Midbrain (tissue), 1 donor: Measurements from ENCODE around the gene CRY1.

Source experiments
- DNase-seq: peaks from one replicate; lab custom pipeline; 2025; lab: John Stamatoyannopoulos, UW

CRY1 gene

DNA sequence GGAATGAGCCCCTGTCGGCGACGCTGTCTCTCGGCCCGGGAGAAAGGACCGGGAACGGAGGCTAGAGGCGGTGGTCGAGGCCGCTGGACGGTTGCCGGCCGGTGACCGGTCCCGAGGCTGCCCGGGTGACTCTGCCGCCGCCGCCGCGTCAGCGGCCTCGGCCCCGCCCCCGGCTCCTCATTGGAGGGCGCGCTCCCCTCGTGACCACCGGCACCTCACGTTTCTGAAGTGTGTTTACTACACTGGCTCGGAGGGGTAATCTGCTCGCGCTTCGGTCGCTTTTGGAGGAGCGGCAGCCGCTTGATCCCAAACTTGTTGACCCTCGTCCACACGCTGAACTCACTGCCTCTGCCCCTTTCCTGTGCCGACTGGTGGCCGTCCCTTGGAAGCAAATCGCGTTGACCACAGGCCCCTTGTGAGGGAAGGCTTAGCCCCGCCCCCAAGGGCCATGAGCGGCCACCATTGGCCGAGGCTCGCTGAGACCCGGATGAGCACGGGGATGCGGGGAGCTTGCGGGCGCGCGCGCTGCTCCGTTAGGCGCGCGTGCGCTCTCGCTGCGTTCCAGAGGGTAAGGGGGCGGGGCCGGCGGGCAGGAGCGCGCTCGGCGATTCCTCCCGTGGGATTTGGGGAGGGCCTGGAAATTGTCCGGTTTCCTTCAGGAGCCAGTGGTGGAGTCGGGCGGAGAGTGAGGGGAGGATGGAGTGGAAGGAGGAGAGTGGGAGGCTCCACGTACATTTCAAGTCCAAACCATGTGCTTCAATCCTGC lies at the start of gene CRY1:
Gene CRY1 (minus strand): TSS at position 133 of the 766 bp plus-strand sequence. CDS start 588 bp downstream, outside the sequence.
- peak; percentile 96 for DNase-seq

DNA sequence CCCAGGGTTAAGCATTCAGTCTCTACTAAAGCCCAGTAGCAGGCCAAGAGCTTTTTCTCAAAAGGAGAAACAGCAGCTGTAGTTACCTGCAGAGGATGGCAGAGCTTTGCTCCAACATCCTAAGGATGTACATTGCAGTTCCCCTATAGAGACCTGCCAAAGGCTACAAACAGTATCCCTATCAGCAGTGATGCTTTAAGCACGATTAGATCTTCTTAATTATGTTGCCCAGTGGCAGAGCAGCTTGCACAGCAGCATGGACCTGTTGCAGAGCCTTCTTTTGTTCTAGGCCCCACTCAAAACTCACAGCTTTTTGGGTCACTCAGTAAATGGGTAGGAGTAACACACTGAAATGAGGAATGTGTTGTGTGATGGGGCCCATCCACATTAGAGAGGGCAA lies 46.4 kb upstream of the CRY1 start:
- DNase-seq = no peak

DNA sequence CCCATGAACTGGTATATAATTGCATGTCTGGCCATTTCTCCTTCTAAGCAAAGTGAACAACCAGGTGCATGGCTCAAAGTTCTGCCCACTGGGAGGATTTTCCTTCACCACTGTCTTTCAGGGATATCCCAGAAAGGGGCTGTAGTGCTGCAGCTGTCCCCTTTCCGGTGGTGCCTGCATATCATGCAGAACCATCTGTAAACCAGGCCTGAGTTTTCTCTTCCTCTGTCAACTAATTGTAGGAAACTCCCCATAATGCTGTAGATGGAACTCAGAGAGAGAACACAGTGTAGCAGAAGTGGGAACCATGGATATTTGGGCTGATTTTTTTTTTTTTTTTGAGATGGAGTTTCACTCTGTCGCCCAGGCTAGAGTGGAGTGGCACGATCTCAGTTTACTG lies 45.6 kb upstream of the CRY1 start:
- DNase-seq = no peak

DNA sequence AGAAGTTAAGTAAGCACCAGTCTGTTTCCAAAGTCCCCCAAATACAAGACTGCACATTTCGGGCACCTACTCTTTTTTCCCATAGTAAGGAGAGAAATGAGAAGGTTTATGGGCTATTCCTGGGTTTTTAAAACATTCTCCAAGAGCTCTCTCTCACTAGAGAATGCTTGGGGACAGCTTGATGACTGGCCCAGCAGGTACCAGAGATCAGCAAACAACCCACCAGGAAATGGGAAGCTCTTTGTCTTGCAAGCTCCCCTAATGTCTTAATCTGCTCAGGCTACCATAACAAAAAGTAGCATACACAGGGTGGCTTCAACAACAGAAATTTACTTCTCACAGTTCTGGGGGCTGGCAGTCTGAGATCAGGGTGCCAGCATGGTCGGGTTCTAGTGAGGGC lies 41.8 kb upstream of the CRY1 start:
- DNase-seq = no peak

DNA sequence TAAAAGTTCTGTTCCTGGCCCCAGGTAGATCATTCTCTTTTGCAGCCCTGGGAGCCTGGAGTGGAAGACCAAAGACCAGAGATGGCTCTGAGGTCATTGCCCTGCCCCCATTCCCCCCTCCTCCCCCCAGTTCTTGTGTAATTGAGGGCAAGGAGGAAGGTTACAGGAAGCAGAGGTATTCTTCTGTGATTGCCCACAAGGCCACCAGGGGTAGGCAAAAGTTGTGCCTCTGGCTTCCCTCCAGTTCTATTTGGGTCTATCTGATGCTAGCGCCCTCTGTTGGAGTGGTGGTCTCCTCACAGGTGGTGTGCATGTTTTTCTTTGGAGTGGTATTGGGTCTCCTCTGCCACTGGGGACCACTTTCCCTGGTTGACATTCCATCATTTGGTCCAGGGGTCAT lies 41.2 kb upstream of the CRY1 start:
- DNase-seq = no peak

DNA sequence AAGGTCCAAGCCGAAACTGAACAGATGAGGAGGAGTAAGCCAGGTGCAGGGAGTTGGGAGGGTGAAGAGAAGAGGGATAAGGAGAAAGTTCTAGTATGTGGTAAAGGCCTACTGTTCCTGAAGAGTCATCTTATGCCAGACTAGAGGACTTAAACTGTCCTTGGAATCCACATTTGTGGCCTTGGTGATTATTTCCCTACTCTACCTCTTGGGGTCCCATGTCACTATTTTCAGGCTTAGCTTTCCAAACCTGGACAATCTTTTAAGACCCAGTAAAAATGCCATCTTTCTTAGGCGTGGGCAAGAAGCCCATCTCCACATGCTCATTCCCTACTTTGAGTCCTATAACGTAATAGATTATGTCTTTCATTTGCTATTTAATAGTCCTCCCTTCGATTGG lies 40.1 kb upstream of the CRY1 start:
- DNase-seq = no peak

DNA sequence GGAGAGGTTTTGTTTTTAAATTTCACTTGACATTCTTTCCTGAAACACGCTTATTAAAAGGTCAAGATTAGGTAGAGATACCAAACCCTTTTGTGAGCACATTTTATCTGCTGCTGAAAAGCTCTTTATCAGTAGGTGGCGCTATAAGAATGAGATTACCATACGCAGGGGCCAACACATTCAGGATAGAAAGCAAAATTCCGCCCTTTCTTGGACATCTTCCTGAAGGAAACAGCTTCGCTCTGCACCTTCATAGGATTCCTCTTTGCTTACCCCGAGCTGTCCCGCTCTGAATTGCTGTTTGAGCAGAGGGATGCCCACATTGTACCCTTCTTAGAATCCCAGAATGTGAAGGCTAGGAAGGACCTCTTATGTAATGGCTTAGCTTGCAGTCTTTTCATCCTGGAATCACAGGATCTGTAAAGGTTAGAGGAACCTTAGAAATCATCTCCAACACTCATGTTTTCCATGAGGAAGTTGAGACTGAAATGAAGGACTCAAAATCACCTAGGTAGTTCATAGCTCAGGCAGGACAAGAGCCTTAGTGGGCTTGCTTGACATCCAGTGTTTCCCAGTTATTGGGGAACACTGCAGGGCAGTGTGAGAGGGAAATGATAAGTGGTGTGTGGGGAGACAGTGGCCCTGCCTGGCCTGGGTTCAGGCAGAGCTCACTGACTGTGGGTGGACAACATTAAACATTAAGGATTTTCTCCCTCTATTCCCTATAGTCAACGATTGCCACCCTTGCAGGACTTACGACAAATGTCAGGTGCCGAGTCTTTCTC lies 38.7 kb upstream of the CRY1 start:
- DNase-seq = peak; percentile 66

DNA sequence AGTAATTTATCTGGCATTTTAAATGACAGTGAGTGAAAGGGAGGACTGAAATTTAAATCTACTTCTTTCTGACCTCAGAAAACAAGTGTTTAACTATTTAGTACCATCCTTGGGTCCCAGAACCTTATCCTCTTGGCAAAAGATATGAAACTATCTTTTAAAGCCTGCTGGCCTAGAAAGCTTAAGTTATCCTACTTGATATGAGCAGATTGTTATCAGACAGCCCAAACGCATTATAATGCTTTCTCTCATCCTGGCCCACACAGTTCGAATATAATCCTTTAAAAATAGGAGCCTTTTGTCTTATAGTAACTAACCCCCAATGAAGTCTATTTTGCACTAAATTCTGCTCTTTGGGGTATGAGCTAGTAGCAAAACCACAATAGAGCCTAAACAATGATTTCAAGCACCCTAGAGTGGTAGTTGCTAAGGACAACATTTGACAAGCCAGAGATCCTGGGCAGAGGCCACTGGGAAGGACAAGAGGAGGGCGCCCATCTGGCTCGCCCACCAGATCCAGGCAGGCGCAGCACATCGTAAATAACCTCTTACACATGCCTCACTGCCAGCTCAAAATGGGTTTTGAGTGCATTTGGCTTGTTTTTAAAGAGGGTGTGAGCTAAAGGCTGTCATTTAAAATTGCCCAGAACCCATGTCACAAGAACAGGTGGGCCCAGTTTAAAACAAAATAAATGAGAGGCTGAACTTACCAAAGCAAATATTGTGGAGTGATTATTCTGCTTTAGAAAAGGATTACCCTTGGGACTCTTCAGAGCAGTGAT lies 37.7 kb upstream of the CRY1 start:
- no peak for DNase-seq

DNA sequence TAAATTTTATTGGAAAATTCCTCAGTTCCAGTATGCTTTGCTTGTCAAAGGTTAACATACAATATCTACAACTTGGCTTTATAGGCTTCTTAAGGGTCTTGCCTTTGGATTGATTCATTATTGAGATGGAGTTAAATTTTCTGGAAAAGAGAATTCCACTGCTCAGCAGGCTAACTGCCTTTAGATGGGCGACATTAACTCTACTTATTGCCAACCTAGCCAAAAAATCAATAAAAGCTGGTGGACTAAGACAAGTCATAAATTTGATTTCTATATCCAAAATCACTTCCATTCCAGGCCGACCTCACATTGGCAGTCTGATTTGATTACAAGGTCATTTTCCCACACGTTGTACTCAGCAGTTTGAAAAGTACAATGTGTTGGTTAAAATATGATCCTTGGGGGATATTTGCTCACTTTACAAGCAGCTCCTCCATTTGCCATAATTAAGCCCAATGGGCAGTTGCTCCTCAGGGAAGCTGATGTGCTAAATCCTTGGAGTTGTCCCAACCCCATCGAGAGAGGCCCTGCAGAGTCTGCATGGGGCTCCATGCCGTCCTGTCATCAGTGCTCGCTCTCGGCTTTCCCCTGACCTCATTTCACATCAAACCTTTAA lies 36.1 kb upstream of the CRY1 start:
- no peak for DNase-seq

DNA sequence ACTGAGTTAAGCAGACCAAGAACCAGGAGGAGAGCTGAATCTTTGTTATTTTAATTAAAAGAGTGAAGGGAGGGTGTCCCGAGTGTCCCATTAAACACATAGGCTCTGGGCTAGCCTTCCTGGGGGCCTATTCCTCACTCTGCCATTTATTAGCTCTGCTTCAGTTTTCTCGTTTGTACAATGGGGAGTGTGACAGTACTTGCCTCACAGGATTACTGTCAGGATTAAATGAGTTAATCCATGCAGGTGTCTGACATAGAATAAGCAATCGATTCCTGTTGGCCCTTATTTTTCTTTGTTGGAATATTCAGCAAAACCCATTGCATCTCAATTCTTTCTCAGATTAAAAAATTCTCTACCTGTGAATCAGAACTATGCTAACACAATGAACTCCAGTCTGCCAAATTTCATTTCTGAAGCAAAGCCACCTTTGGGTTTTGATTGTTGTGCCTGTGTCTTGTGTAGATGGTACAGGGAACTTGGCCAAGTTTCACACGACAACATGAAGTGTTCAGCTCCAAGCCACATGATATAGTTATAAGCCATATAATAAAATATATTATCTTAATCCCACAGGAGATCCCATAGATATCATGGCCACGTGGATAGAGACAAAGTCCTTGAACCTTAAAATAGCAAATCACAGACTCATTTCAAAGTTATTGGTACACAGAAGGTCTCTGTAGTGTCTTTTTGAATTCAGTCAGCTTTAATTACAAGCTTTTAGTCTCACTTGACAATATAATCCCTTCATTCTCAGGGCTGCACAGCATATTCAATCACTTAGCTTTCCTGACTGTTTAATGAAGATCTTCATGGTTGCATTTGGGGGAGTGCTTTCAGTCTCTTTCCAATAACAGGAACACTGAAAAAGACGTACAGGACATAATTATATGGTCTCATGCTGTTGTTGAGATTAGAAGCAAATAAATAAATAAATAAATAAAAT lies 34.4 kb upstream of the CRY1 start:
- no peak for DNase-seq

DNA sequence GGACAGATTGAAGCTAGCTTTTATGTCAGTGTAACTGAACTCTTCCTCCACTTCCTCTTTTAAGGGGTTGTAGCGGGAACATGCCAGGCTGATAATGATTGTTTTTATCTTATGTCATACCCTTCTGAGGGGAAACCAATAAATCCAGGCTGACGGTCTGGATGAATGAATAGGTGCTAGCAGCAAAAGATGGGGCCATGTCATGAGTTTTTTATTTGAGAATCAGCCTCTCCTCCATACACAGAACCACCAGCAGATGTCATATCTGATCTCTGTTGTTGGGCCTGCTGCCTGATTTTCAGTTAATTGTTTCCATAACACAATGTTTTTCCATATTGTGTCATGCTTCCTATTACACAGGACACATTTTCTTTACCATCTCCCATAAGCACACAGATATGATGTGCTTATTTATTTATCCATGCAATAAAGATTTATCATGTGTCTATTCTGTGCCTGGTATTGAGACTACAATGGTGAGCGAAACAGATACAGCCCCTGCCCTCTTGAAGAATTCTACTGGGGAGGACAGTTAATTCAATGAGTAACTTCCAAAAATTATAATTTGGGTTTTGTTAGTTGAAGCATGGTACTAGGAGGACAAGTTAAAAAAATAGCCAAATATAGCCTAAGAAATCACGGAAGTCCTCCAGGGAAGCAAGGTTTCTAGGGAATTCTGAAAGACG lies 33.6 kb upstream of the CRY1 start:
- DNase-seq = peak; percentile 1

DNA sequence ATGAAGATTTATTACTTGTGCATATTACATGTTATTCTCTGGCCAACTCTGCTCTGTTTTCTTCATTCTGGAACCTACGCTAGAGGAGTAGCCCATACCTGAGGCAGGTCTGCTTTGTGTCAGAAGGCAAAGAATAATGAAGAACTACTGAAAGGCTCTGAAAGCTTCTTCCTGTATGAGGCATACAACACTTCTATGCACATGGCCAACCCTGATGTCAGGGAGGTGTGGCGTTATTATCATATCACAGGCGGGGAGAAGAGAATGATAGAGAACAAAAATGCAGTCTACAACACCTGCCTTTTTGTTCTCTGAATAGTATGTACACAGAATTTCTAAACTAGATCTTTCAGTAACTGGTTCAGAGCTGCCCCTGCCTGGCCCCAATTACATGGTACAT lies 32.5 kb upstream of the CRY1 start:
- DNase-seq = no peak

DNA sequence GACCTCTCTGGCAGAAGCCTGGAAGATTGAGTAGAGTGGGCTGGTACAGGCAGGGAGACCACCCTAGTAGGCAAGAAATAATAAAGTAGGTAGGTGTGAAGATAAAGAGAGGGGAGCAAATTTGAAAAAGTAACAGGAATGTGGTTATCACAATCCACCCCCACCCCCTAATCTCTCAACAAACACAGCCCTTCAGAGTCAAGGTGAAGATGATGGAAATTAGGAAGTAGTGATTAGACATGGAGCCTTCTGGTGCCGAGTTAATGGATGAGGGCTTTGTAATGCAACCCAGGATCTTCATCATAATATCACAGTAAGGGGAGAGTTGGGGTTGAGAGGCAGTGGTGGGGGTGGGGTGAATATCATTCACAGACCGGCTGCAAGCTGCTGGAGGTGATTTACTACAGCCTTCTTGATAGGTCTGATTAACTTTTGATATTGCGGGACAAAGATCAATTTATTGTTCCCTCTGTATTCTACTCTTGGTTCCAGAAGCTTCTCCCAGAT lies 29.2 kb upstream of the CRY1 start:
- no peak for DNase-seq

DNA sequence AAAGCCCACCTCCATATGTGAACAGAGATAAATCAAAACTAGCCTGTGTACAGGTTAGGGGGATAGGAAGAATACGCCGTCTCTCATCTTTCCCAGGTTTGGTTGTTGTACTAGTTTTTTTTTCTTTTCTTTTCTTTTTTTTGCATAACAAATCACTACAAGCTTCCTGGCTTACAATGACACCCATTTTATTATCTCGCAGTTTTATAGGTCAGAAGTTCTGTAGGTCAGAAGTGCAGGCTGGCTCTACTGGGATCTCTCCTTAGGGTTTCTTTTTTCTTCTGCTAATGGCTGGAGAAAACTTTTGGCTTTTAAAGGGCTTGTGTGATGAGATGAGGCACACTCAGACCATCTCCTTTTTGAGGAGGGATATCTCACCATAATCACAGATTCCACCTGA lies 25.7 kb upstream of the CRY1 start:
- no peak for DNase-seq

DNA sequence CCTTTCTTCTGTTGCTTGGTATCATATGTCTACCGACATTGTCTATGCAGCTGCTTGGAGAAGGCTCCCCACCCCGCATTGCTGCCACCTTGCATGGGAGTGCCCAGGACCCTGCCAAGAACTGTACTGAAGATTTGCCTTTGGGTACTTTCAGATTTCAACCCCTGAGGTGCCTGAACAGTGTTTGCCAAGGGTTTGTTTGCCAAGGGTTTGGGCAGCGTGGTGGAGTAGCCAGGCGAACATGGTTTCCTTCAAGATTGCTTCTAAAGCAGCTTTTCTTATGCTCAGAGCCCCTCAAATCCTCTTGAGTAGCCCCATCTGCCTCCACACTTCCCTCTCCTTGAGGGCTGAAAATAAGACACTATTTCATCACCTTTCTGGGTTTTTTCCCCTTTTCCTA lies 25.3 kb upstream of the CRY1 start:
- no peak for DNase-seq

DNA sequence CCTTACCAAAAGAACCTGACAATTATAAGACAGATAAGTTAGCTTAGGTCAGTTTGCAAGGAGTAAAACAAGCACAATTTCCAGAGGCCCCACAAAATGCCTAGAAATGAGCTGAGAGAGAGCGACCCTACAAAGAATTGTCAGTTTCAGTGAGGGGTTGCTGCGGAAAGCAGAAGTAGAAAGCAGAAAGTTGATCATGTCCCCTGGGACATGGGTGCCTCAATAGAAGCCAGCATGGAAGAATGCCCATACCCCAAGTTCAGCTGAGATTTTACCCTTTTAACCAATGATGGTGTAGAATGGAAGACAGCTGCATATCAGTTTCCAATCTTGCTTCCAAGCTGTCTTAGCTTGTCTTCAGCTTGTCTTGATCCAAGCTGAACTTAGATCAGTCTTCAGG lies 21.8 kb upstream of the CRY1 start:
- DNase-seq = no peak

DNA sequence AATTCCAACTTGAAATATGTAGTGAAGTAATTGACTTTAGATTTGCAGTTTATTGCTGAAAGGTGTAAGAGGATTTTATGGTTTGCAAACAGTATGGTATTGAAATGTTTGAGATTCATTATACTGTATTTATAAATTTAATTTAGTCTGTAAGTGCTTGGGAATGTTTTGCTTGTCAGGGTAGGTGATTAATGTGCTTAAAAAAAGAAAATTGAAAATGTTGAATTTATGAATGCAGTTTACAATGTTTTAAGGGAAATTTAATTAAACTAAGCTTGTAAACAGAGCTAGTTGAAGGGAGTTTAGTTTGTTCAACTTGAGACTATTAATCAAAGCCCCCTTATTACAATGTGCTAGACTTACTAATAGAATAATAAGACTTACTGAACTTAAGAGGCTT lies 18.0 kb upstream of the CRY1 start:
- no peak for DNase-seq

DNA sequence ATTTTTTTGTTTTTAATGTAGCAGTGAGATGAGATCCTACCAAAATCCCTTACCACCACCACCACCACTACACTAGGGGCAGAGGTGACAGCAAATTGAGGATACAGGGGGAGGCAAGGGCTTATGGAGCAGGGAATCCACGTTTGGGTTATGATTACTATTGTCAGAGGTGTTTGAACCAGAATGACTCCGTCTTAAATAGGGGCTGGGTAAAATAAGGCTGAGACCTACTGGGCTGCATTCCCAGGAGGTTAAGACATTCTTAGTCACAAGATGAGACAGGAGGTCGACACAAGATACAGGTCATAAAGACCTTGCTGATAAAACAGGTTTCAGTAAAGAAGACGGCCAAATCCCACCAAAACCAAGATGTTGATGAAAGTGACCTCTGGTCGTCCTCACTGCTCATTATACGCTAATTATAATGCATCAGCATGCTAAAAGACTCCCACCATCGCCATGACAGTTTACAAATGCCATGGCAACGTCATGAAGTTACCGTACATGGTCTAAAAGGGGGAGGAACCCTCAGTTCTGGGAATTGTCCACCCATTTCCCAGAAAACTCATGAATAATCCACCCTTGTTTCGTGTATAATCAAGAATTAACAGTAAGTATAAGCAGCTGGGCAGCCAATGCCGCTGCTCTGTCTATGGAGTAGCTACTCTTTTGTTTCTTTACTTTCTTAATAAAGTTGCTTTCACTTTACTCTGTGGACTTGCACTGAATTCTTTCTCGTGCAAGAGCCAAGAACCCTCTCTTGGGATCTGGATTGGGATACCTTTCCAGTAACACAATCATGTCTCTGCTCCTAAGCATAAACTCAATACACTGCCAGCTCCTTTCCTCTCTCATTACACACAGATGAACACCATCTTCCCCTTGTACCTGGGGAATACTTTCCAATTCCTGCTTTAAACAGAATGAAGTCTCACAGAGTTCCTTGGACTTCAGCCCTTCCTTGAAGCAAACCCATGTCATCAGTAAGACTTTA lies 16.7 kb upstream of the CRY1 start:
- no peak for DNase-seq

DNA sequence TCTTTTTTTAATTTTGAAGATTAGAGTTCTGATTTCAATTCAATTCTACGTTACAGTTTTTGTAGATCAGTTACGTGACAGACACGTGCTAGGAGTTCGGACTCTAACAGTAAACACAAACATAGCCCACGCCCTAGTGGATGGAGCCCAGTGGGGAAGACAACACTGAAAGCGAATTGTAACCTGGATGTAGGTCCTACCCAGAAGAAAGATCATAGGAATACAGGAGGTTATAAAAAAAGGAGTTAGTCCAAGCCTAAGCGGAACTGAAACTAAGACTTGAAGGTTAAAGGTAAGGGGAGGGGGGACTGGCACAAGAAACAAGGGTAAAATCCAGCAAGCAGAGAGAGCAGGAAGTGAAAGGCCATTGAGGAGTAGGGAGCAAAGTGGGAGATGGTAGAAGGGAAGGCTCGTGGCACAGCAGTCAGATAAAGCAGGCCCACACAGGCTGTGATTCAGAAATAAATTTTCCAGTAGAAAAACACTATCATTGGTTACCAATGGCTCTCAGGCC lies 15.7 kb upstream of the CRY1 start:
- DNase-seq = no peak
